ENCODE data around the gene NKD1.

The NKD1 gene

DNA sequence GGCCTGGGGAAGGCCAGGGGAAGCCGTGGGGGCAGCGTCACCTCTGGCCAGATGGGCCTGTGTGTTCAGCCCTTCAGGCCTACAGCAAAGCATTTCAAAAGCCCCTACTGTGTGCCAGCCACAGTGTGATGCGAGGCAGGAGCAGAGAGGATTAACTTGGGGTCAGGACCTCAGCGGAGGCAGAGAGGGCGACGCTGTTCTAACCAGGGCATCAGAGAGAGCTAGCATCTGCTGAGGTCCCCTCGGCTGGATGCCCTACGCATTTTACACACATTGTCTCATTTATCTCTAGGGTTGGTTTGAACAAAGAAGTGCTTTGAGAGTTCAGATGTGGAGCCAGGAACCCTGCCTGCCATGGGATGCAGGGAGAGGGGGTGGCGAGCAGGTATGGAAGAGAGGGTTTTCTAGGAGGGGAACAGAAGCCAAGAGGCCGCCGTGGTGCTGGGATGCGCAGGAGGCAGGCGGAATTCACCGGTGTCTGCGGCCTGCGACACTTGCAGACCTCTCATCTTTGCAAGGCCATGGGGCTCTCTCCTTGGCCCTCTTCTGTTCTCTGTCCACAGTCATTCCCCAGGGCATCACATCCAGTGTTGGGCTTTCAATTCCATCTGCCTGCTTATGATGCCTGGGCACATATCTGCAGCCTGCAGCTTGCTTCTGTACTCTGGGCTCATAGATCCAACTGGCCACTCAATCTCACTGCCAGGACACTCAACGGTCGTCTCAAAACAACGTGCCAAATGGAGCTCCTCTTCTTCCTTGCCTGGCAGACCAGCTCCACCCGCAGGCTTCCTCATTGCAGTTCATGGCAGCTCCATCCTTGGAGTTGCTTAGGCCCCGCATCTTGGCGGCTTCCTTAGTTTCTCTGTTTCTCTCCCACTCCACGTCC, 8.1 kb upstream of the NKD1 start:
- Histone ChIP-seq H3K4me2 (peak overlapping the region in 8 of 11 experiments; percentile 48 to 77 (median 70); a peak in 13 of 22 replicates), H3K27ac (no peak overlapping the region), H3K9ac (no peak overlapping the region), H3K36me3 (no peaks in the 10 kb centered on the region), H3K9me3 (replicated peaks in 1 of 11) (peaks cover 0 to 16% (median 10%) of the 10 kb centered on the region in 11 experiments; a peak in 14 of 22 replicates), H3K4me3 (no peak overlapping the region), H3K27me3 (peaks cover 0 to 9% (median 0%) of the 10 kb centered on the region in 11 experiments; a peak in 5 of 22 replicates), H3K4me1 (peaks cover 0 to 23% (median 15%) of the 10 kb centered on the region in 10 experiments; a peak in 15 of 20 replicates), H4K20me1 (no peaks in the 10 kb centered on the region; a peak in 1 of 22 replicates)
- no peak for TF ChIP-seq Cebpa-rat (IDR thresholded peaks at IDR 0.05)

DNA sequence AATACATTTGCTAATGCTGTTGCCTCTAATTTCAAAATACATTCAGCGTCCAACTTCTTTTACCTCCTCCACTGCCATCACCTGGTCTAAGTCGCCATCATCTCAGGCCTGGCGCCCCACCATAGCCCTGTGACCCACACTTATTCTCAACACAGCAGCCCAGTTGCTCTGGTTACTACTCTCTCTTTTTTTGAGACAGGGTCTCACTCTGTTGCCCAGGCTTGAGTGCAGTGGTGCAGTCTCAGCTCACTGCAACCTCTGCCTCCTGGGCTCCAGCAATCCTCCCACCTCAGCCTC, 7.5 kb upstream of the NKD1 start:
- Histone ChIP-seq H3K36me3 (no peaks in the 10 kb centered on the region), H4K20me1 (peaks cover 0 to 2% (median 0%) of the 10 kb centered on the region in 11 experiments; a peak in 2 of 22 replicates), H3K4me3 (no peak overlapping the region), H3K4me2 (no peak overlapping the region), H3K4me1 (peaks cover 0 to 23% (median 15%) of the 10 kb centered on the region in 10 experiments; a peak in 15 of 20 replicates), H3K27me3 (peaks cover 0 to 15% (median 0%) of the 10 kb centered on the region in 11 experiments; a peak in 8 of 22 replicates), H3K9me3 (replicated peaks in 1 of 11) (peaks cover 0 to 14% (median 10%) of the 10 kb centered on the region in 11 experiments; a peak in 14 of 22 replicates), H3K27ac (no peak overlapping the region), H3K9ac (no peak overlapping the region)
- TF ChIP-seq Cebpa-rat (IDR thresholded peaks at IDR 0.05), result no peak

DNA sequence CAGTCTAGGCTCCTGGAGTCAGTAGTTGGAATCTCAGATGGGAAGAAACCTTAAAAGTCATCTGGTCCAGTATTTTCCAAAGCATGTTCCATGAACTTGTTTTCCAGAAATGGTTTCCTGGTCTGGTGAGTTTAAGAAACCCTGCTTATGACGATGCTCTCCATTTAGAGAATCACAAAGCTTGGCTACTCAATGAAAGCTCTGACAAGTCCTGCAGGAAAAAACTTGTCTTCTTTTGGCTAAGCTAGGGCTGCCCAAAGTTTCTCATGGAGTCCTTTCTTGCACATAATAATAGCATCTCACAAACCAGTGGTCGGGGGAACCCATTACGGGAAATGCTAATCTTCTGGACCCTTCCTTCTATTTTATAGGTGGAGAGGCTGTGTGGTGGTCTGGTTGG, 5.5 kb upstream of the NKD1 start:
- Histone ChIP-seq H3K27ac (no peak overlapping the region), H3K27me3 (peaks cover 0 to 26% (median 16%) of the 10 kb centered on the region in 11 experiments; a peak in 16 of 22 replicates), H3K36me3 (no peaks in the 10 kb centered on the region), H3K4me3 (no peak overlapping the region), H3K9ac (no peak overlapping the region), H3K4me1 (peaks cover 0 to 28% (median 18%) of the 10 kb centered on the region in 10 experiments; a peak in 15 of 20 replicates), H3K9me3 (replicated peaks in 1 of 11) (peaks cover 0 to 14% (median 10%) of the 10 kb centered on the region in 11 experiments; a peak in 14 of 22 replicates), H3K4me2 (no peak overlapping the region), H4K20me1 (peaks cover 0 to 6% (median 0%) of the 10 kb centered on the region in 11 experiments; a peak in 4 of 22 replicates)
- no peak for TF ChIP-seq Cebpa-rat (IDR thresholded peaks at IDR 0.05)

DNA sequence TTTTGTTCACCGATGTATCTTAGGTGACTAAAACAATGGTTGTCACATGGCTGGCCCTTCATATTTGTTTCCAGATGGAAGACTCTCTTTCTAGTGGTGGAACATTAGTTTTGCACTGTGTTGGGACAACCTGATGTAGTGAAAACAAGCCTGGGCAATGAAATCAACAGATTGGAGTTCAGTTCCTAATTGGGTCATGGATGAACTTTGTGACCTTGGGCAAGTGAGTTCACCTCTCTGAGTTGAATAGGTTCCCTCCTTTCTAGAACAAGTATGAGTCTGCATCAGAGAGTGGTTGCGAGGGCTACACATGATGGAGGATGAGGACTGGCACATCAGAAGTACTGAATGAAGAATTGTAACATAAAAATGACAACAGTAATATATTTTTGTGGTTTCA, 2.1 kb upstream of the NKD1 start:
- Histone ChIP-seq H3K4me1 (peaks cover 0 to 9% (median 2%) of the 10 kb centered on the region in 10 experiments; a peak in 6 of 20 replicates), H3K27ac (no peak overlapping the region), H3K36me3 (no peaks in the 10 kb centered on the region), H4K20me1 (peaks cover 0 to 23% (median 18%) of the 10 kb centered on the region in 11 experiments; a peak in 12 of 22 replicates), H3K9me3 (replicated peaks in 1 of 11) (peaks cover 0 to 14% (median 10%) of the 10 kb centered on the region in 11 experiments; a peak in 14 of 22 replicates), H3K9ac (no peak overlapping the region), H3K4me3 (no peak overlapping the region), H3K4me2 (no peak overlapping the region), H3K27me3 (peaks cover 28 to 56% (median 44%) of the 10 kb centered on the region in 11 experiments)
- no peak for TF ChIP-seq Cebpa-rat (IDR thresholded peaks at IDR 0.05)

DNA sequence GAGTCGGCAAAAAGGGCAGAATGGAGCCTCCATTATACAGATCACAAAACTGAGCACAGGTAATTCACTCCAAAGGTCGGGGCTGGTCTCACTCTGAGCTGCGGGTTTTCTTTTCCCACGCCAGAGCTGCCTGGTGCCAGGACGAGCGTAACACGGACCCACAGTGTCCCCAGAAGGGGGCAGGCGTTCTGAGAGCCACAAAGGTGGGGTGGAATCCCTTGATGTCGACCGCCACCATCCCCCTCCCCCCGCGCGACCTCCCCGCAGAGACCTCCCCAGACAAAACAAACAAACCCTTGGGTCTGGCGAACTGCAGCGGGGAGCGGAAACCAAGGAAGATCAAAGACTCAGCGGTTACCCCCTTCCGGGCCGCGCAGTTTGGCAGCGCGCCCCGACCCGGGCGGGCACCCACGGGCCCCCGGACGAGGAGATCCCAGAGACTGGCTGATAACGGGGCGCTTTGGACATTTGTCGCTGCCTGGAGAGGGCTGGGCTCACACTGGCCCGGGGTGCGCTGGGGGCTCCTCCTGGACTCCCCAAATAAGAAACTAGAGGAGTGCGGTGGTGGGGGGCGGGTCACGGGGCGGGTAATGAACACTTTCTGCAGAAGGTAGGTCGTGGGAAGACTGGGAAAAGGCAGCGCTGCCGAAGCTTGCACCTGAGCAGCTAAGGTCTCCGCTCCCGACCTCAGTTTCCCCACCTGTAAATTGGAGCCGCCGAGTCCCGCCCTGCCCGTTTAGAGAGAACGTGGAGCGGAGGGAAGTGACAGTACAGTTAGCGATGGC, 664 bp upstream of the NKD1 start:
- Histone ChIP-seq H3K27me3 (peaks cover 29 to 70% (median 54%) of the 10 kb centered on the region in 11 experiments), H3K27ac (no peak overlapping the region), H3K9me3 (replicated peaks in 1 of 11) (peaks cover 0 to 14% (median 10%) of the 10 kb centered on the region in 11 experiments; a peak in 14 of 22 replicates), H3K4me3 (peak overlapping the region; percentile 68 to 81 (median 74)), H3K4me2 (peak overlapping the region; percentile 93 to 98 (median 96)), H3K36me3 (no peaks in the 10 kb centered on the region), H4K20me1 (peaks cover 0 to 25% (median 18%) of the 10 kb centered on the region in 11 experiments; a peak in 12 of 22 replicates), H3K4me1 (peaks cover 0 to 9% (median 2%) of the 10 kb centered on the region in 10 experiments; a peak in 6 of 20 replicates), H3K9ac (peak overlapping the region in 6 of 11 experiments; percentile 11 to 77 (median 35); a peak in 5 of 22 replicates)
- TF ChIP-seq Cebpa-rat (IDR thresholded peaks at IDR 0.05), result no peak

DNA sequence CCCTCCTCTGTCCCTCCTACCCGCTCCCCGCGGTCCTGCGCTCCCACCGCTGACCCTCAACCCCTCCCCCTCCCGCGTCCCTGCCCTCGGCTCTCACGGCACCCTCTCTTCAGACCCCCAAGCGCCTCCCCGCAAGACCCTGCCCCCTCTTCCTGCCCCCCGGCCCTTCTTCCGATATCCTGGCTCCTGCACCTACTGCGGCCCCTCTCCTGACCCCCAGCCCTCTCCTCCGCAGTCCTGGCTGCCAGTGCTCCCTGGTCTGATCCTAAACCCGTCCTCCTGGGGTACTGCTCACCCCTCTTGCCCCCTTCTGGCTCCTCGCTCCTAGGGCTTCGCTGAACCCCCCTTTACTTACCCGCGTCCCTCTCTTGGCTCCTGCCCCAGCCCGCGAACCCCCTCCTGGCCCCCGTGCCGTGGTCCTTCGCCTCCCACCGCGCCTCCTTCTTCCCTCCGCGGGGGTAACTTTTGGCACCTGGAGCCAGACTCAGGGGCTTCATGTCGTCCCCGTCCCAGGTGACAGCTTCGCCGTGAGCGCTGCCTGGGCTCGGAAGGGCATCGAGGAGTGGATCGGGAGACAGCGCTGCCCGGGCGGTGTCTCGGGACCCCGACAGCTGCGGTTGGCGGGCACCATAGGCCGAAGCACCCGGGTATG, 839 bp downstream of the NKD1 start:
- H3K4me1 ChIP-seq, result peaks cover 0 to 9% (median 2%) of the 10 kb centered on the region in 10 experiments; a peak in 6 of 20 replicates
- no peaks in the 10 kb centered on the region for H3K36me3 ChIP-seq
- H3K9me3 ChIP-seq (replicated peaks in 1 of 11), result no peaks in the 10 kb centered on the region
- peak overlapping the region in 1 of 11 experiments; percentile 57; a peak in 2 of 22 replicates for H3K27ac ChIP-seq
- peak overlapping the region; percentile 93 to 98 (median 96) for H3K4me2 ChIP-seq
- TF ChIP-seq Cebpa-rat (IDR thresholded peaks at IDR 0.05), result no peak
- H3K9ac ChIP-seq, result peak overlapping the region; percentile 62 to 81 (median 74); a peak in 16 of 22 replicates
- peaks cover 0 to 28% (median 18%) of the 10 kb centered on the region in 11 experiments; a peak in 12 of 22 replicates for H4K20me1 ChIP-seq
- H3K4me3 ChIP-seq, result peak overlapping the region; percentile 68 to 81 (median 74)
- H3K27me3 ChIP-seq, result peaks cover 29 to 74% (median 54%) of the 10 kb centered on the region in 11 experiments

GRCh38 chr16:50549561-50549915, 1.3 kb downstream of the NKD1 start:
- TF ChIP-seq Cebpa-rat (IDR thresholded peaks at IDR 0.05), result no peak
- Histone ChIP-seq H3K9me3 (replicated peaks in 1 of 11) (no peaks in the 10 kb centered on the region), H3K4me1 (peaks cover 0 to 9% (median 2%) of the 10 kb centered on the region in 10 experiments; a peak in 6 of 20 replicates), H3K27me3 (peaks cover 29 to 74% (median 54%) of the 10 kb centered on the region in 11 experiments), H3K9ac (no peak overlapping the region), H3K36me3 (no peaks in the 10 kb centered on the region), H4K20me1 (peaks cover 0 to 28% (median 18%) of the 10 kb centered on the region in 11 experiments; a peak in 12 of 22 replicates), H3K4me3 (no peak overlapping the region), H3K4me2 (no peak overlapping the region), H3K27ac (no peak overlapping the region)

GRCh38 chr16:50550035-50550434, 1.8 kb downstream of the NKD1 start:
- H3K36me3 ChIP-seq, result no peaks in the 10 kb centered on the region
- H3K4me3 ChIP-seq, result no peak overlapping the region
- H4K20me1 ChIP-seq, result peaks cover 0 to 33% (median 18%) of the 10 kb centered on the region in 11 experiments; a peak in 12 of 22 replicates
- peaks cover 0 to 9% (median 2%) of the 10 kb centered on the region in 10 experiments; a peak in 6 of 20 replicates for H3K4me1 ChIP-seq
- no peak overlapping the region for H3K9ac ChIP-seq
- H3K27ac ChIP-seq, result no peak overlapping the region
- no peaks in the 10 kb centered on the region for H3K9me3 ChIP-seq (replicated peaks in 1 of 11)
- no peak overlapping the region for H3K4me2 ChIP-seq
- TF ChIP-seq Cebpa-rat (IDR thresholded peaks at IDR 0.05), result no peak
- peaks cover 29 to 71% (median 54%) of the 10 kb centered on the region in 11 experiments for H3K27me3 ChIP-seq
